Daoy (cell line): Measurements from ENCODE around the gene OR5AU1. TPM values are rescaled to one million over a fixed set of nuclear protein-coding genes. Genes with fewer than 3 reads are reported as not detected.

ENCODE experiments used
- DNase-seq: peaks from one replicate; pipeline ENCODE4 v3.0.0-alpha.2; 2015; ENCODE audit warnings: low read depth
- total RNA-seq: library from RNA; depleted of rRNA; stranded (reverse); fragments of >200 nt; shearing (Covaris generic); gene quantifications from 2 replicates; pipeline ENCODE4 v1.2.3, GENCODE V29; 2014; rRNA removed

OR5AU1 gene
- total RNA-seq, 1 experiment from 2014 or later, result not detected

DNA sequence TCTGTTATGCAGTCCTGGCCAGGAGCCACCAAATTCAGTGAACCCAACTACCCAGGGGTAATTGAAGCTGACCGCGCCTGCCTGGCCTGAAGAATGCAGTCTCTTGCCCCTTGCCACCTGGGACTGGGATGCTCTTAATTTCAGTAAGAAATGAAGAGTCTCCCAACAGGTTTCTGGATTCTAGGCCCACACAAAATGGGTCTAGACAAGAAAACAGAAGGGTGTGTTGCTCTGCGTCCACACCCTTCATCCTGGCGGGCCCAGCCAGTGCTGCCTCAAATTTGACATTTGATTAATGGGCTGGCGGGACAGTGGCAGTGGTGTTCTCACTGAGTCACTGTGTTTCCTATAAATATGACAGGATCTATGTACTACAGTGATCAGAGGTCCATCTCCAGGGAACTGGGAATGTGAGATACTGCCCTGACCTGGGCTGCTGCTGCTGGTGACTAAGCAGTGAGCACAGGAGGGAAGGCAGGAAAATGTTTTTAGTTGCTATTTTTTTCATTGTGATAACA, 48.5 kb downstream of the OR5AU1 start:
- DNase-seq, result no peak

DNA sequence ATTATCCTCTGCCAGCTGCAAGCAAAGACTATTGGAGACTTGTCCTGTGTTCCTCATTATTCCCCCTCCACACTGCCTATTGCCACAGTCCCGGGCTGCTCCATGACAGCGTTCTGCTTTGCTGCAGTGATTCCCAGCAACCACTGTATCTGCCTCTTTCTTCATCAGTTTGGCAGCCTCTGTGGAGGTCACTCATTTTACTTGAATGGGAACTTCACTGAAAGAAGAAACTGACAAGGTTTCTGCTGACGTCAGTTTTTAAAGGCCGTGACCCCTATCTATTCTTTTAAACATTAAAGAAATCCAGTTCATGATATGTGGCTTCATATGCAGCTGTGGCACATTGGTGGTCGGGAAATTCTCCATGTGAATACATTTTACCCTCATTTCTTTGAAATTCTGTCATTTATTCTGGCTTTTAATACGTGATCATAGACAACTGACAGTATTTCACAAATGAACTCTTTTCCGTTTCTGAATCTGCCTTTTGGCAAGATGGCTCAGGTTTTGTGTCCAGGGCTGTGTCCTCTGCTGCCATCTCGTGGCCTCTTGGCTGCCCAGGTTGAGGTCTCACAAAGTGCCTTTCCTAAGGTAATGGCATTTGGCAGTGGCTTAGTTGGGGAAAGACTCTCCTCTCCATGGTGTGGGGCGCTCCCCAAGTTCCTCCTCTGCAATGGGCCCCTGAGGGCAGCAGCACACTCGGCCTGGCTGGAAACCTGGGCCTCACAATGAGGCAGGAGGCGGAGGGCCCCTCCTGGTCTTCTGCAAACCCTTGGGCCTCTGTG, 49.2 kb downstream of the OR5AU1 start:
- DNase-seq, result peak; percentile 87

DNA sequence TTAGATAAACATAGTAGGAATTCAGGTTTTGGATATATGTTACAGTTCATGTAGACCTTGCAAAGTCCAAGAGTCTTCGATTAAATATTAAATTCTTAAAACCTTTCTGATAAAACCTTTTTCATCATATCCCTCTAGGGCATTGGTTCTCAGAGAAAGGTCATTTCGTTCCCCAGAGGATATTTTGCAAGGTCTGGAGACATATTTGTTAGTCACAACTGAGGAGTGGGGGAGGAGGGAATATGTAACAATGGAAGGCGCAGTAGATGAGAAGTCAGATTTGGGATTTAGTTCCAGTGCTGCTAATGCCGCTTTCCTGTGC, 49.7 kb downstream of the OR5AU1 start:
- no peak for DNase-seq

DNA sequence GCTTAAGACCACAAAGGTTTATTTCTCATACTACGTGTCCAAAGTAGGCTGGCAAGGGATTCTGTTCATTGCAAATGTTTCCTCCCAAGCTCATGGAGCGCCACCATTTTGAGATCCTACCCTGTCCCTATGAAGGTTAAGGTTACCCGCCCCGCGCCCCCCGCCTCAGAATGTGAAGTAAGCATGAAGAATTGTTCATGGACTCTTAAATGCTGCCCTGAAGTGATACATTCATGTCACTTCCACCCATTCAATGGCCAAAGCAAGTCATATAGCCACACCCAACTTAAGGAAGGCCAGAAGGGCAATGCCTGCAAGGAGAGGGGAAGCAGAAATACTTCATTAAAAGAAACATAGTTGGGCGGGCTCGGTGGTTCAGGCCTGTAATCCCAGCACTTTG, 50.8 kb downstream of the OR5AU1 start:
- DNase-seq, result no peak

Other genes with a start within 250 kb of the OR5AU1 start
- gene RNASE2, start 200.6 kb downstream of the OR5AU1 start, total RNA-seq, result not detected in 2 replicates
- gene METTL17, start 166.1 kb downstream of the OR5AU1 start, total RNA-seq, result 106 and 123 TPM in 2 replicates
- gene SLC39A2, start 156.8 kb downstream of the OR5AU1 start, total RNA-seq, result not detected in 2 replicates
- gene NDRG2, start 131.0 kb downstream of the OR5AU1 start, total RNA-seq, result 6.3 and 22.7 TPM in 2 replicates
- not detected in 2 replicates for gene TPPP2, start 125.8 kb downstream of the OR5AU1 start, total RNA-seq
- not detected in 2 replicates for gene RNASE13, start 121.3 kb downstream of the OR5AU1 start, total RNA-seq
- not detected in 2 replicates for gene RNASE7, start 113.7 kb downstream of the OR5AU1 start, total RNA-seq
- not detected in 2 replicates for gene RNASE8, start 98.2 kb downstream of the OR5AU1 start, total RNA-seq
- gene ARHGEF40, start 85.8 kb downstream of the OR5AU1 start, total RNA-seq, result 59.9 and 86.1 TPM in 2 replicates
- gene ZNF219, start 57.4 kb downstream of the OR5AU1 start, total RNA-seq, result 13.4 and 13.7 TPM in 2 replicates
- not detected in 2 replicates for gene TMEM253, start 55.0 kb downstream of the OR5AU1 start, total RNA-seq
- gene HNRNPC, start 113.4 kb upstream of the OR5AU1 start, total RNA-seq, result 1,331 and 1,352 TPM in 2 replicates
- not detected in 2 replicates for gene RPGRIP1, start 124.0 kb upstream of the OR5AU1 start, total RNA-seq
- gene SUPT16H, start 228.0 kb upstream of the OR5AU1 start, total RNA-seq, result 196 and 201 TPM in 2 replicates